Muscle of back (tissue), 10 donors: ENCODE measurements around the gene JCHAIN. TPM values are rescaled to one million over a fixed set of nuclear protein-coding genes. Genes with fewer than 3 reads are reported as not detected.

Source experiments
- polyA plus RNA-seq, 10 donors: library from polyadenylated mRNA; unstranded; fragments of 120-200 nt; gene quantifications; one replicate each; pipeline ENCODE4 v1.2.1, GENCODE V29; 2013; ENCODE audit not compliant: insufficient read length in 10 of 10

Gene JCHAIN
- polyA plus RNA-seq, 10 donors: 0.92 to 2.4 (median 1.5) TPM

Other genes with a start within 250 kb of the JCHAIN start
- not detected for gene MUC7, start 194.3 kb downstream of the JCHAIN start, polyA plus RNA-seq
- not detected for gene AMTN, start 147.9 kb downstream of the JCHAIN start, polyA plus RNA-seq
- gene AMBN, start 74.3 kb downstream of the JCHAIN start, polyA plus RNA-seq: under 1 TPM in 1 of 10 donors, not detected in 9; 0.08 TPM
- 1 to 10 TPM; 1.1 to 3.7 (median 3.1) TPM for gene ENAM, start 37.8 kb downstream of the JCHAIN start, polyA plus RNA-seq
- 10 to 100 TPM; 19.9 to 28.7 (median 22.6) TPM for gene UTP3, start 22.0 kb upstream of the JCHAIN start, polyA plus RNA-seq
- 100 to 1,000 TPM in 4 of 10 donors, 10 to 100 TPM in 6; 41.9 to 119 (median 66.0) TPM for gene RUFY3, start 55.5 kb upstream of the JCHAIN start, polyA plus RNA-seq
- 100 to 1,000 TPM; 127 to 193 (median 158) TPM for gene GRSF1, start 173.4 kb upstream of the JCHAIN start, polyA plus RNA-seq
- gene MOB1B, start 235.9 kb upstream of the JCHAIN start, polyA plus RNA-seq: 10 to 100 TPM; 23.0 to 45.9 (median 32.5) TPM